HepG2 (cell line): Measurements from ENCODE around the gene RAP1GAP2. TPM values are rescaled to one million over a fixed set of nuclear protein-coding genes. Genes with fewer than 3 reads are reported as not detected.

Experiments used
- ATF3 ChIP-seq: sonication (generic); formaldehyde crosslinking; IDR thresholded peaks from 2 replicates; pipeline ENCODE4 v1.4.0; 2020; ENCODE audit warnings: missing genetic modification reagents
- BCL6 ChIP-seq: IDR thresholded peaks from 2 replicates; pipeline ENCODE4 v1.6.1; 2016; ENCODE audit warnings: missing genetic modification reagents, missing compliant biosample characterization
- FOXA3 ChIP-seq: IDR thresholded peaks from 2 replicates; pipeline ENCODE4 v1.6.1; 2016; ENCODE audit warnings: missing genetic modification reagents, missing compliant biosample characterization
- HES4 ChIP-seq: sonication (generic); formaldehyde crosslinking; IDR thresholded peaks from 2 replicates; pipeline ENCODE4 v1.9.0; 2021; ENCODE audit warnings: mild to moderate bottlenecking, missing genetic modification reagents, borderline replicate concordance
- IKZF1 ChIP-seq: fragments of 450-650 bp; IDR thresholded peaks from 2 replicates; pipeline ENCODE4 v1.7.1; 2016
- JUND ChIP-seq: sonication (generic); formaldehyde crosslinking; IDR thresholded peaks from 2 replicates; pipeline ENCODE4 v1.8.0; 2022; ENCODE audit warnings: mild to moderate bottlenecking, missing genetic modification reagents
- KDM1A ChIP-seq: IDR thresholded peaks from 2 replicates; pipeline ENCODE4 v1.6.1; 2016; ENCODE audit warnings: missing compliant biosample characterization
- MED8 ChIP-seq: sonication (generic); formaldehyde crosslinking; IDR thresholded peaks from 2 replicates; pipeline ENCODE4 v1.8.1; 2023; ENCODE audit warnings: mild to moderate bottlenecking, missing genetic modification reagents; ENCODE audit not compliant: insufficient replicate concordance
- NKX3-1 ChIP-seq: sonication (generic); formaldehyde crosslinking; IDR thresholded peaks from 2 replicates; pipeline ENCODE4 v1.5.0; 2020; ENCODE audit warnings: missing genetic modification reagents
- SATB2 ChIP-seq: sonication (generic); formaldehyde crosslinking; IDR thresholded peaks from 2 replicates; pipeline ENCODE4 v1.5.0; 2020; ENCODE audit warnings: missing genetic modification reagents
- SNAPC2 ChIP-seq: sonication (generic); formaldehyde crosslinking; IDR thresholded peaks from 2 replicates; pipeline ENCODE4 v1.8.1; 2022; ENCODE audit warnings: mild to moderate bottlenecking, missing genetic modification reagents
- SP4 ChIP-seq: sonication (generic); formaldehyde crosslinking; IDR thresholded peaks from 2 replicates; pipeline ENCODE4 v1.8.1; 2023; ENCODE audit warnings: mild to moderate bottlenecking, missing genetic modification reagents
- ZNF17 ChIP-seq: sonication (generic); formaldehyde crosslinking; IDR thresholded peaks from 2 replicates; pipeline ENCODE4 v1.5.0; 2020; ENCODE audit warnings: mild to moderate bottlenecking, missing genetic modification reagents
- ZNF337 ChIP-seq: sonication (generic); formaldehyde crosslinking; IDR thresholded peaks from 2 replicates; pipeline ENCODE4 v1.5.1; 2020; ENCODE audit warnings: missing genetic modification reagents, low read depth, mild to moderate bottlenecking, borderline replicate concordance
- ZNF549 ChIP-seq: sonication (generic); formaldehyde crosslinking; IDR thresholded peaks from 2 replicates; pipeline ENCODE4 v1.5.0; 2020; ENCODE audit warnings: missing genetic modification reagents
- ZNF800 ChIP-seq: sonication (generic); formaldehyde crosslinking; IDR thresholded peaks from 2 replicates; pipeline ENCODE4 v1.4.0; 2020; ENCODE audit warnings: missing genetic modification reagents
- polyA plus RNA-seq, 8 experiments: library from polyadenylated mRNA; depleted of rRNA in 3 of 8; stranded (reverse) in 7 of 8; unstranded in 1 of 8; fragments of >200 nt; fragmentation: Illumina TruSeq in 4 of 8; extraction: Trizol in 4 of 8; gene quantifications; 2 replicates each; pipeline versions ENCODE4 v1.2.1 to v1.2.3, GENCODE V29; 2011 to 2016; ENCODE audit warnings: low read depth in 4 of 8, missing spikeins in 1 of 8, mixed read lengths in 1 of 8; ENCODE audit not compliant: insufficient read depth in 1 of 8
- total RNA-seq, 5 experiments: library from RNA; depleted of rRNA; stranded (reverse); fragments of >200 nt; fragmentation: Illumina TruSeq; extraction: Trizol; gene quantifications; 2 replicates each; pipeline ENCODE4 v1.2.3, GENCODE V29; 2016; ENCODE audit warnings: low read depth in 1 of 5
- TF ChIP-seq, protein P1 (sequence below): sonication (generic); formaldehyde crosslinking; IDR thresholded peaks from 2 replicates; pipeline ENCODE4 v1.4.0; 2020; ENCODE audit warnings: missing genetic modification reagents, borderline replicate concordance
- TF ChIP-seq, protein P2 (sequence below), 2 experiments: fragments of 450-650 bp in 1 of 2; sonication (generic) in 1 of 2; formaldehyde crosslinking in 1 of 2; IDR thresholded peaks; 2 replicates each; pipeline versions ENCODE4 v1.6.1 to v1.8.0; 2016 to 2022; ENCODE audit warnings: antibody characterized with exemption in 1 of 2, mild to moderate bottlenecking in 1 of 2, missing genetic modification reagents in 1 of 2

The RAP1GAP2 gene
- total and polyA plus RNA-seq, 2 of the 13 experiments (the other 11 are each of a cell fraction or from before 2014, with no cell fraction given): 10.9 to 12.0 TPM

GRCh38 chr17:2975469-2975958 lies 179.3 kb downstream of the RAP1GAP2 start (continued):
- TF ChIP-seq BCL6 (CRISPR knock-in tag) (peak; percentile 42; the same call in 1 of the 2 replicates), MED8 (no peak), IKZF1 (no peak), SATB2 (no peak), SP4 (CRISPR knock-in tag) (peak; percentile 70), FOXA3 (peak; percentile 71), NKX3-1 (CRISPR knock-in tag) (peak; percentile 67; the same call in 1 of the 2 replicates), ZNF549 (CRISPR knock-in tag) (no peak), ZNF800 (CRISPR knock-in tag) (peak; percentile 88), ZNF17 (no peak), JUND (CRISPR knock-in tag) (no peak), ATF3 (CRISPR knock-in tag) (peak; percentile 39; the same call in 1 of the 2 replicates), ZNF337 (0 out of 2 replicates have a peak, but pooled peaks have one; percentile 41), HES4 (CRISPR knock-in tag) (no peak), KDM1A (CRISPR knock-in tag) (no peak), SNAPC2 (CRISPR knock-in tag) (peak; percentile 49; the same call in 1 of the 2 replicates)
- TF ChIP-seq, protein P1, sequence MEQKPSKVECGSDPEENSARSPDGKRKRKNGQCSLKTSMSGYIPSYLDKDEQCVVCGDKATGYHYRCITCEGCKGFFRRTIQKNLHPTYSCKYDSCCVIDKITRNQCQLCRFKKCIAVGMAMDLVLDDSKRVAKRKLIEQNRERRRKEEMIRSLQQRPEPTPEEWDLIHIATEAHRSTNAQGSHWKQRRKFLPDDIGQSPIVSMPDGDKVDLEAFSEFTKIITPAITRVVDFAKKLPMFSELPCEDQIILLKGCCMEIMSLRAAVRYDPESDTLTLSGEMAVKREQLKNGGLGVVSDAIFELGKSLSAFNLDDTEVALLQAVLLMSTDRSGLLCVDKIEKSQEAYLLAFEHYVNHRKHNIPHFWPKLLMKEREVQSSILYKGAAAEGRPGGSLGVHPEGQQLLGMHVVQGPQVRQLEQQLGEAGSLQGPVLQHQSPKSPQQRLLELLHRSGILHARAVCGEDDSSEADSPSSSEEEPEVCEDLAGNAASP (CRISPR knock-in tag): peak; percentile 52; the same call in 1 of the 2 replicates
- TF ChIP-seq, protein P2, sequence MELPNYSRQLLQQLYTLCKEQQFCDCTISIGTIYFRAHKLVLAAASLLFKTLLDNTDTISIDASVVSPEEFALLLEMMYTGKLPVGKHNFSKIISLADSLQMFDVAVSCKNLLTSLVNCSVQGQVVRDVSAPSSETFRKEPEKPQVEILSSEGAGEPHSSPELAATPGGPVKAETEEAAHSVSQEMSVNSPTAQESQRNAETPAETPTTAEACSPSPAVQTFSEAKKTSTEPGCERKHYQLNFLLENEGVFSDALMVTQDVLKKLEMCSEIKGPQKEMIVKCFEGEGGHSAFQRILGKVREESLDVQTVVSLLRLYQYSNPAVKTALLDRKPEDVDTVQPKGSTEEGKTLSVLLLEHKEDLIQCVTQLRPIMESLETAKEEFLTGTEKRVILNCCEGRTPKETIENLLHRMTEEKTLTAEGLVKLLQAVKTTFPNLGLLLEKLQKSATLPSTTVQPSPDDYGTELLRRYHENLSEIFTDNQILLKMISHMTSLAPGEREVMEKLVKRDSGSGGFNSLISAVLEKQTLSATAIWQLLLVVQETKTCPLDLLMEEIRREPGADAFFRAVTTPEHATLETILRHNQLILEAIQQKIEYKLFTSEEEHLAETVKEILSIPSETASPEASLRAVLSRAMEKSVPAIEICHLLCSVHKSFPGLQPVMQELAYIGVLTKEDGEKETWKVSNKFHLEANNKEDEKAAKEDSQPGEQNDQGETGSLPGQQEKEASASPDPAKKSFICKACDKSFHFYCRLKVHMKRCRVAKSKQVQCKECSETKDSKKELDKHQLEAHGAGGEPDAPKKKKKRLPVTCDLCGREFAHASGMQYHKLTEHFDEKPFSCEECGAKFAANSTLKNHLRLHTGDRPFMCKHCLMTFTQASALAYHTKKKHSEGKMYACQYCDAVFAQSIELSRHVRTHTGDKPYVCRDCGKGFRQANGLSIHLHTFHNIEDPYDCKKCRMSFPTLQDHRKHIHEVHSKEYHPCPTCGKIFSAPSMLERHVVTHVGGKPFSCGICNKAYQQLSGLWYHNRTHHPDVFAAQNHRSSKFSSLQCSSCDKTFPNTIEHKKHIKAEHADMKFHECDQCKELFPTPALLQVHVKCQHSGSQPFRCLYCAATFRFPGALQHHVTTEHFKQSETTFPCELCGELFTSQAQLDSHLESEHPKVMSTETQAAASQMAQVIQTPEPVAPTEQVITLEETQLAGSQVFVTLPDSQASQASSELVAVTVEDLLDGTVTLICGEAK (IDR thresholded peaks at IDR 0.05): peak; percentile 55
- TF ChIP-seq, protein P2 (CRISPR knock-in tag; IDR thresholded peaks at IDR 0.05): peak; percentile 63
